Nephron (organoid): ENCODE data around the gene TTC33.
"Not testable (repeated sequence)": the region's sequence is repeated elsewhere in the genome, so short reads cannot be mapped to it uniquely, and the experiment has no call there.

Source experiments
- H3K27ac Mint-ChIP-seq, 3 experiments: 2 replicates each; pipeline ENCODE4 v1.8.0; 2020; ENCODE audit warnings: mixed read lengths in 3 of 3, mild to moderate bottlenecking in 2 of 3, moderate library complexity in 1 of 3
- H3K27me3 Mint-ChIP-seq: 2 replicates; pipeline ENCODE4 v1.8.0; 2021; ENCODE audit warnings: low read depth, mild to moderate bottlenecking, moderate library complexity, mixed read lengths
- H3K36me3 Mint-ChIP-seq: 2 replicates; pipeline ENCODE4 v1.8.0; 2020; ENCODE audit warnings: low read depth, mixed read lengths
- H3K4me1 Mint-ChIP-seq: 2 replicates; pipeline ENCODE4 v1.8.0; 2020; ENCODE audit warnings: mixed read lengths
- H3K4me3 Mint-ChIP-seq, 3 experiments: 2 replicates each; pipeline ENCODE4 v1.8.0; 2020; ENCODE audit warnings: mild to moderate bottlenecking in 3 of 3, mixed read lengths in 3 of 3, moderate library complexity in 2 of 3
- H3K9me3 Mint-ChIP-seq: 2 replicates; pipeline ENCODE4 v1.8.0; 2020; ENCODE audit warnings: mixed read lengths
- TF ChIP-seq, protein P1 (sequence below), 3 experiments: fragments of 200-600 bp; sonication (generic); IDR thresholded peaks; one replicate each; pipeline ENCODE4 v1.5.0; 2021; ENCODE audit warnings: antibody characterized with exemption in 3 of 3; ENCODE audit not compliant: unreplicated experiment in 3 of 3

The TTC33 gene

DNA sequence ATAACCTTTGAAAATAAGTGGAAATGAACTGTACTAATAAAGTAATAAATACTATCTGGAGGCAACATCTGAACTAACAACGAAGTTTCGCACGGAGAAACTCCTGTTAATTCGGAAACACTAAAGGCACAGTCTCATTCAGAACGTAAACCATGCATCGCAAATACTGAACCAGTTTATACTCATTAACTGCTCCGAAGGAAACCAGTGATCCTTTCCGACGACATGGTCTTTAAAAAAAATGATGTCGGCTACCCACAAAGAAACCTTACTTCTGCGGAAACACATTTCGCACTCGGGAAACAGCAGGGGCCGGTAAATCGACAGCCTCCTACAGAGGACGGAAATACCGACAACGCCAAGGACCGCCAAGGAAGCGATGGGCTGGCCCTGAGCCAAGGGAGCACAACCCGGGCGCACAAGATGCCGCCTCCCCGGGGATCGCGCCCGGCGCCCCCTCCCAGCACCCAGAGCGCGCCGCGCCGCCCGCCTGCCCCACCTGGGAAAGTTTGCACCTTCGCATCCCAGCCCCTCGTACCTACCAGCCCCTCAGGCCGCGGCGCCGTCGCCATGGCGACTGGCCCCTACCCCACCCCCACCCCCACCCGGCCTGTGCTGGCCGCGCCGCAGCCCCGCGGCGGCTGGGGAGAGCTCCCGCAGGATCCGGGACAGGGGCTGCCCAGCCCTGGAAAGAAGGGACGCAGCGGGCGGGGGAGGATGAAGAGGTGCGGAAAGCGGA lies 41.7 kb upstream of the TTC33 start:
- Mint-ChIP-seq H3K4me1 (peaks cover 33% of the 10 kb centered on the region), H3K9me3 (no peaks in the 10 kb centered on the region), H3K27ac (peak overlapping the region; percentile 82 to 91 (median 85)), H3K36me3 (peaks cover 28% of the 10 kb centered on the region), H3K4me3 (peak overlapping the region; percentile 91 to 94 (median 94)), H3K27me3 (no peaks in the 10 kb centered on the region)
- TF ChIP-seq, protein P1, sequence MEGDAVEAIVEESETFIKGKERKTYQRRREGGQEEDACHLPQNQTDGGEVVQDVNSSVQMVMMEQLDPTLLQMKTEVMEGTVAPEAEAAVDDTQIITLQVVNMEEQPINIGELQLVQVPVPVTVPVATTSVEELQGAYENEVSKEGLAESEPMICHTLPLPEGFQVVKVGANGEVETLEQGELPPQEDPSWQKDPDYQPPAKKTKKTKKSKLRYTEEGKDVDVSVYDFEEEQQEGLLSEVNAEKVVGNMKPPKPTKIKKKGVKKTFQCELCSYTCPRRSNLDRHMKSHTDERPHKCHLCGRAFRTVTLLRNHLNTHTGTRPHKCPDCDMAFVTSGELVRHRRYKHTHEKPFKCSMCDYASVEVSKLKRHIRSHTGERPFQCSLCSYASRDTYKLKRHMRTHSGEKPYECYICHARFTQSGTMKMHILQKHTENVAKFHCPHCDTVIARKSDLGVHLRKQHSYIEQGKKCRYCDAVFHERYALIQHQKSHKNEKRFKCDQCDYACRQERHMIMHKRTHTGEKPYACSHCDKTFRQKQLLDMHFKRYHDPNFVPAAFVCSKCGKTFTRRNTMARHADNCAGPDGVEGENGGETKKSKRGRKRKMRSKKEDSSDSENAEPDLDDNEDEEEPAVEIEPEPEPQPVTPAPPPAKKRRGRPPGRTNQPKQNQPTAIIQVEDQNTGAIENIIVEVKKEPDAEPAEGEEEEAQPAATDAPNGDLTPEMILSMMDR (IDR thresholded peaks at IDR 0.05; ENCODE audit: unreplicated experiment in 3 of 3), result no peak

DNA sequence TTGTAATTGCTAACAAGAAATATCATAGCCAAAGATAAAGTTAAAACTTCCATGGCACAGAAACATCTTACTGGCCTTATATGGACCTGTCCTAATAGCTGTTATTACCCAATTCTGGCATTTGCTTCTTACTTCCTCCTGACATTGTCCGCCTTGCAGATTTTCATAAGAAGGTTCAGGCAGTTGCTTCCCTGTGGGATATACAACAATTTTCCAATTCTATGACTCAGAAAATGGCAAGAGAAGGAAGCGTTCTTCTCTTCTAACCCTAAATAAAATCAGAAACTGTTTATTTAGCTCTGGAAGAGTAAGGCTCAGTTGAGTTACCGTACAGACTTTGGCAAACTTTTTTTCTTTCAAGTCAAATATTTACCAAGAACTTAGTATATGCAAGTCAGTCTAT lies 40.7 kb upstream of the TTC33 start:
- Mint-ChIP-seq H3K9me3 (no peaks in the 10 kb centered on the region), H3K27ac (peak overlapping the region; percentile 42 to 85 (median 82))
- TF ChIP-seq, protein P1 (IDR thresholded peaks at IDR 0.05; ENCODE audit: unreplicated experiment in 3 of 3), result no peak

DNA sequence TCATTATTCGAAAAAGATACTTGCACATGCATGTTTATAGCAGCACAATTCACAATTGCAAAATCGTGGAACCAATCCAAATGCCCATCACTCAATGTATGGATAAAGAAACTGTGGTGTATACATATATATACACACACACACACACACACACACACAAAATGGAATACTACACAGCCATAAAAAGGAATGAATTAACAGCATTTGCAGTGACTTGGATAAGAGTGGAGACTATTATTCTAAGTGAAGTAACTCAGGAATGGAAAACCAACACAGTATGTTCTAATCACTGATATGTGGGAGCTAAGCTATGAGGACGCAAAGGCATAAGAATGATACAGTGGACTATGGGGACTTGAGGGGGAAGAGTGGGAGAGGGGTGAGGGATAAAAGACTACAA lies 39.1 kb upstream of the TTC33 start:
- not testable (repeated sequence) for H3K27ac Mint-ChIP-seq, H3K27me3 Mint-ChIP-seq, H3K9me3 Mint-ChIP-seq
- Mint-ChIP-seq H3K4me1 (peaks cover 28% of the 10 kb centered on the region), H3K36me3 (peaks cover 23% of the 10 kb centered on the region), H3K4me3 (peak overlapping the region; percentile 12 to 75 (median 47))

More for the DNA sequence above, 40.7 kb upstream of the TTC33 start:
- Mint-ChIP-seq H3K27me3 (no peaks in the 10 kb centered on the region), H3K4me3 (peak overlapping the region; percentile 91 to 94 (median 94)), H3K4me1 (peaks cover 28% of the 10 kb centered on the region), H3K36me3 (peaks cover 23% of the 10 kb centered on the region)

DNA sequence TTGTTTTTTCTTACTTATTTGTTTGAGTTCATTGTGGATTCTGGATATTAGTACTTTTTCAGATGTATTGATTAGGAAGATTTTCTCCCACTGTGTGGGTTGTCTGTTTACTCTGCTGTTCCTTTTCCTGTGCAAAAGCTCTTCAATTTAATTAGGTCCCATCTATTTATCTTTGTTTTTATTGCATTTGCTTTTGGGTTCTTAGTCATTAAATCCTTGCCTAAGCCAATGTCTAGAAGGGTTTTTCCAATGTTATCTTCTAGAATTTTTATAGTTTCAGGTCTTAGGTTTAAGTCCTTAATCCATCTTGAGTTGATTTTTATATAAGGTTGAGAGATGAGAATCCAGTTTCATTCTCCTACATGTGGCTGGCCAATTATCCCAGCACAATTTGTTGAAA lies 38.6 kb upstream of the TTC33 start:
- not testable (repeated sequence) for H3K4me3 Mint-ChIP-seq, H3K9me3 Mint-ChIP-seq, H3K27ac Mint-ChIP-seq, H3K27me3 Mint-ChIP-seq
- Mint-ChIP-seq H3K36me3 (peaks cover 26% of the 10 kb centered on the region), H3K4me1 (peaks cover 25% of the 10 kb centered on the region)

DNA sequence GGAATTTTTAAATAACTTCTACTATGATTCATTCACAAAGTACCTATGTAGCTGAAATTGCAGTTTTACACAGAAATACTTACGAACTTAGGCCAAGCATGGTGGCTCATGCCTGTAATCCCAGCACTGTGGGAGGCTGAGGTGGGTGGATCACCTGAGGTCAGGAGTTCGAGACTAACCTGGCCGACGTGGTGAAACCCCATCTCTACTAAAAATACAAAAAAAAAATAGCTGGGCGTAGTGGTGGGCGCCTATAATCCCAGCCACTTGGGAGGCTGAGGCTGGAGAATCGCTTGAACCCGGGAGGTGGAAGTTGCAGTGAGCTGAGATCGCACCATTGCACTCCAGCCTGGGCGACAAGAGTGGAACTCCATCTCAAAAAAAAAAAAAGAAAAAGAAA lies 36.9 kb upstream of the TTC33 start:
- Mint-ChIP-seq H3K4me1 (peaks cover 18% of the 10 kb centered on the region), H3K36me3 (peaks cover 43% of the 10 kb centered on the region)
- H3K27me3 Mint-ChIP-seq, H3K9me3 Mint-ChIP-seq, H3K4me3 Mint-ChIP-seq, H3K27ac Mint-ChIP-seq: not testable (repeated sequence)

DNA sequence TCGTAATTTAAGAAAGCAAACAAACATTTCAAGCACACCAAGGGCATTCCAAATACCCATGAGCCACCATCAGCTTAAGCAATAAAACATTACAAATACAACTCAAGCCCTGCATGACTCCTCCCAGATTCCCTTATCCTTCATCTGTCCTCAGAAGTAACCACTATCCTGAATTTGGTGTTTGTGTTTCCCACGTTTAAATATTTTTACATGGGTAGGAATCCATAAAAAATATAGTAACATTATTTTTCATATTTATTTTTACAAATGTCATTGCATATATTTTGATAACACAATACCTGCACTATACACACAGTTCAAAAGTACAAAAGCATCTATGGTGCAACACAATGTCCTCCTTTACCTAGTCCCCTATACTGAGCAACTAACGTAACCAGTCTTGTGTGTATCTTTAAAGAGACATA lies 36.0 kb upstream of the TTC33 start:
- H3K36me3 Mint-ChIP-seq, result peaks cover 49% of the 10 kb centered on the region
- no peak overlapping the region for H3K4me3 Mint-ChIP-seq
- no peak overlapping the region for H3K27ac Mint-ChIP-seq
- H3K27me3 Mint-ChIP-seq, result no peaks in the 10 kb centered on the region
- TF ChIP-seq, protein P1 (IDR thresholded peaks at IDR 0.05; ENCODE audit: unreplicated experiment in 3 of 3), result no peak
- H3K4me1 Mint-ChIP-seq, result peaks cover 11% of the 10 kb centered on the region
- H3K9me3 Mint-ChIP-seq, result peaks cover 8% of the 10 kb centered on the region

DNA sequence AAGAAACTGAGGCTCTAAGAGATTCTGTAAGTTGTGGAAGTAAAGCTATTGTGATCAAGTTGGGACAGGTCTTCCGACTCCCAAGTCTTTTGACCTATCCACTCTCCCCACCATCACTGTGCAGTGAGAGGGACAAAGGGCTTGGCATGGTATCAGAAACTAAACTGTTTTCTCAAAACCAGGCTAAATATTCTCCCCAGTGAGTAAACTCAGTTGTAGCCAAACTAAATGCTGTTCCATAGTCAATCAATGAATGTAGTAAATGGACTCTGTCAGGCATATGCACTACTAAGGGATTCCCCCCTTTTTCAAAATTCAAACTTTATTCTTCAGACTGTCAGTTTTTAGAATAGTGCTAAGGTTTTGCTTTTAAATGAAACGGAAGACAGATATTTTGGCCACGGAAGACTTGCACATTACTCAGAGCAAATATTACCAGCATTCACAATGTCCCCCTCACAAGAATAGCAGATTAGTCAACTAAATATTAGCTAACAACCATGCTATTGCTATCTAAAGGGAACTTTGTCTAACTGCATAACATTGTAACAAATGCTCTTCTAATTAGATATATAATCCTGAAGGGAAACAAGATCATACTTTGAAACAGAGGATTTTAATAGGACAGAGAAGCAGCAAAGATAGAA lies 35.3 kb upstream of the TTC33 start:
- TF ChIP-seq, protein P1 (IDR thresholded peaks at IDR 0.05; ENCODE audit: unreplicated experiment in 3 of 3), result no peak
- Mint-ChIP-seq H3K9me3 (peaks cover 10% of the 10 kb centered on the region), H3K36me3 (peaks cover 55% of the 10 kb centered on the region), H3K27me3 (no peaks in the 10 kb centered on the region), H3K4me1 (peaks cover 5% of the 10 kb centered on the region), H3K4me3 (no peak overlapping the region), H3K27ac (no peak overlapping the region)

DNA sequence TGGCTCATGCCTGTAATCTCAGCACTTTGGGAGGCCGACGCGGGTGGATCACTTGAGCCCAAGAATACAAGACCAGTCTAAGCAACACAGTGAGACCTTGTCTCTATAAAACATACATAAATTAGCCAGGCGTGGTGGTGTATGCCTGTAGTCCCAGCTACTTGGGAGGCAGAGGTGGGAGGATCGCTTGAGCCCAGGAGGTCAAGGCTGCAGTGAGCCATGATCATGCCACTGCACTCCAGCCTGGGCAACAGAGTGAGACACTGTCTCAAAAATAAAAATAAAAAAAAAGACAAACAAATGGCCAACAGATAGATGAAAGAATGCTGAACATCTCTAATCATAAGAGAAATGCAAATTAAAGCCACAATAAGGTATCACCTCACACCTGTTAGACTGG lies 33.2 kb upstream of the TTC33 start:
- H3K4me1 Mint-ChIP-seq, H3K27ac Mint-ChIP-seq, H3K27me3 Mint-ChIP-seq, H3K4me3 Mint-ChIP-seq: not testable (repeated sequence)
- Mint-ChIP-seq H3K9me3 (peaks cover 14% of the 10 kb centered on the region), H3K36me3 (peaks cover 44% of the 10 kb centered on the region)
